Breast epithelium (tissue), 4 donors: ENCODE data around the gene EXO1. TPM values are rescaled to one million over a fixed set of nuclear protein-coding genes. Genes with fewer than 3 reads are reported as not detected.

Source experiments
- DNase-seq, 2 donors: peaks; one replicate each; pipeline ENCODE4 v3.0.0-alpha.2; 2019; ENCODE audit warnings: low spot score in 2 of 2
- H3K27ac ChIP-seq, 2 donors: fragments of 200-600 bp; sonication (generic) in 1 of 2; one replicate each; pipeline ENCODE4 v1.5.1; 2016 to 2019; ENCODE audit warnings: mild to moderate bottlenecking in 1 of 2
- H3K27me3 ChIP-seq, 2 donors: fragments of 200-600 bp; sonication (generic) in 1 of 2; one replicate each; pipeline versions ENCODE4 v1.5.1 to v1.6.0; 2017 to 2019; ENCODE audit warnings: control low read depth in 1 of 2, mild to moderate bottlenecking in 1 of 2
- H3K36me3 ChIP-seq: fragments of 200-600 bp; one replicate; pipeline ENCODE4 v1.5.1; 2019
- H3K4me1 ChIP-seq, 2 donors: fragments of 200-600 bp; sonication (generic); one replicate each; pipeline ENCODE4 v1.5.1; 2016 to 2019; ENCODE audit warnings: control low read depth in 1 of 2
- H3K4me3 ChIP-seq, 3 donors: fragments of 200-600 bp; sonication (generic); 1 replicate in 2 of 3; 2 replicates in 1 of 3; pipeline ENCODE4 v1.5.1; 2016 to 2019; ENCODE audit warnings: mild to moderate bottlenecking in 3 of 3, moderate library complexity in 2 of 3
- H3K9me3 ChIP-seq, 2 donors: fragments of 200-600 bp; sonication (generic) in 1 of 2; one replicate each; pipeline ENCODE4 v1.5.1; 2016 to 2019; ENCODE audit warnings: control low read depth in 1 of 2
- POLR2A ChIP-seq: fragments of 450-650 bp; IDR thresholded peaks from one replicate; pipeline ENCODE4 v1.6.1; 2016; ENCODE audit warnings: antibody characterized with exemption, mild to moderate bottlenecking, moderate library complexity
- POLR2AphosphoS5 ChIP-seq, 3 donors: sonication (generic); formaldehyde crosslinking; IDR thresholded peaks; one replicate each; pipeline ENCODE4 v1.6.1; 2017; ENCODE audit warnings: antibody characterized with exemption in 3 of 3
- intact Hi-C: fragments of 100-400 bp; cut with DNase I; formaldehyde crosslinking; loops from one replicate; pipeline ENCODE4 v1.15.1; 2023; ENCODE audit warnings: low total_unique reads
- total RNA-seq, 3 donors: library from RNA; depleted of rRNA; stranded (reverse); fragments of >200 nt; gene quantifications; one replicate each; pipeline ENCODE4 v1.1.0, GENCODE V29; 2016
- TF ChIP-seq, protein P1 (sequence below), 3 donors: fragments of 450-650 bp; IDR thresholded peaks; one replicate each; pipeline ENCODE4 v1.5.1; 2016 to 2017; ENCODE audit warnings: antibody characterized with exemption in 3 of 3, mild to moderate bottlenecking in 3 of 3, moderate library complexity in 3 of 3

The EXO1 gene
- total RNA-seq, 3 donors from 2014 or later: 0.16 TPM; not detected in 2

DNA sequence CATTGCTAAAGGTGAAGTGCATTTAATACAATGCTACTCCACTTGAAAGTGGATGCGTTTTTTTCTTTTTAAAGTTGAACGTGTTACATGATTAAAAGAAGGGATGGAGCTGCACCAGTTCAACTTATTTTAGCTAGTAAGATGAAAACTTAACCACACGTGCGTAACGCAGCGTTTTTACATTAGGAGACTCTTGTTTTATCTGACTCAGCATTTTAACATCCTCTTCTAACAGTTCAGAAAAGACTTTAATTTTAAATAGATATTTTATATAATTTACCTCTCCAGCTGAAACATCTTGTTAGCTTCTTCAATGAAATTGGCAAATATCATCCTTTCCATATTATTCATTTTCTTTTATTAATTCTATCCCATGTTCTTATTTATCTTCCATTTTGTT lies 33.4 kb downstream of the EXO1 start:
- no peak overlapping the region for H3K27ac ChIP-seq
- H3K4me3 ChIP-seq: no peak overlapping the region
- no peaks in the 10 kb centered on the region for H3K4me1 ChIP-seq
- no peak for DNase-seq
- TF ChIP-seq POLR2AphosphoS5 (IDR thresholded peaks at IDR 0.05): no peak
- TF ChIP-seq, protein P1, sequence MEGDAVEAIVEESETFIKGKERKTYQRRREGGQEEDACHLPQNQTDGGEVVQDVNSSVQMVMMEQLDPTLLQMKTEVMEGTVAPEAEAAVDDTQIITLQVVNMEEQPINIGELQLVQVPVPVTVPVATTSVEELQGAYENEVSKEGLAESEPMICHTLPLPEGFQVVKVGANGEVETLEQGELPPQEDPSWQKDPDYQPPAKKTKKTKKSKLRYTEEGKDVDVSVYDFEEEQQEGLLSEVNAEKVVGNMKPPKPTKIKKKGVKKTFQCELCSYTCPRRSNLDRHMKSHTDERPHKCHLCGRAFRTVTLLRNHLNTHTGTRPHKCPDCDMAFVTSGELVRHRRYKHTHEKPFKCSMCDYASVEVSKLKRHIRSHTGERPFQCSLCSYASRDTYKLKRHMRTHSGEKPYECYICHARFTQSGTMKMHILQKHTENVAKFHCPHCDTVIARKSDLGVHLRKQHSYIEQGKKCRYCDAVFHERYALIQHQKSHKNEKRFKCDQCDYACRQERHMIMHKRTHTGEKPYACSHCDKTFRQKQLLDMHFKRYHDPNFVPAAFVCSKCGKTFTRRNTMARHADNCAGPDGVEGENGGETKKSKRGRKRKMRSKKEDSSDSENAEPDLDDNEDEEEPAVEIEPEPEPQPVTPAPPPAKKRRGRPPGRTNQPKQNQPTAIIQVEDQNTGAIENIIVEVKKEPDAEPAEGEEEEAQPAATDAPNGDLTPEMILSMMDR (IDR thresholded peaks at IDR 0.05): no peak
- TF ChIP-seq POLR2A: no peak
- H3K36me3 ChIP-seq: no peaks in the 10 kb centered on the region
- H3K9me3 ChIP-seq: no peaks in the 10 kb centered on the region
- H3K27me3 ChIP-seq: no peaks in the 10 kb centered on the region
- intact Hi-C loops: no loop called here

DNA sequence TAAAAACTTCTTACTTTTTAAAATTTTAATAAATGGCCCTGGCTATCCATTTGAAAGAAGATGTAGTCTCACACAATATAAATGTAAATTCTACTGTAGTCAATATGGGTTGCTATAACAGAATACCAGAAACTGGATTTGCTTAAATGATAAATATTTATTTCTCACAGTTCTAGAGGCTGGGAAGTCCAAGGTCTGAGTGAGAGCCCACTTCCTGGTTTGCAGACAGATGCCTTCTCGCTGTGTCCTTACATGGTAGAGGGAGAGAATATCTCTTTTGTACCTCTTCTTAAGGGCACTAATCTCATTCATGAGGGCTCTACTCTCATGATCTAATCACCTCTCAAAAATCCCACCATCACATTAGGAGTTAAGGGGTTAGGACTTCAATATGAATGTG lies 35.2 kb downstream of the EXO1 start:
- no peak for DNase-seq

DNA sequence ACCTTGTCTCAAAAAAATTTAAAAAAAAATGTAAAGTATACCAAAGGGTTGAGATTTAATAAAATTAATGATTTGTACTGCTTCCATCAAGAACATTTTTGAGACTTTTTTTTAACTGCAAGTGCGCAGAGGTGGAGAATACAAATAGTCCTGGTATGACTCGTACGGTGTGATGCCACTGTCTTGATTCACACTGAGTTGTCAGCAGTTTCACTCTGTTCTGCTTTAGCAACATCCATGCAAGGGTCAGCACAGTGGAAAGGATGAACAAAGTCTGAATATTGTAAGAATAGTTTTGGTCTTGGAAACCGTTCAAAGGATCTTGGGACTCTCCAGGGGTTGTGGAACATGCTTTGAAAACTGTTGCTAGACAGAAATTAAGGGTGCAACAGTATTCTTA lies 40.2 kb downstream of the EXO1 start:
- Histone ChIP-seq H3K27me3 (no peaks in the 10 kb centered on the region), H3K4me3 (no peak overlapping the region), H3K4me1 (no peaks in the 10 kb centered on the region), H3K27ac (no peak overlapping the region), H3K9me3 (no peaks in the 10 kb centered on the region), H3K36me3 (no peaks in the 10 kb centered on the region)
- no peak for DNase-seq
- intact Hi-C loops: no loop called here
- TF ChIP-seq POLR2AphosphoS5 (IDR thresholded peaks at IDR 0.05) (no peak), POLR2A (no peak)
- TF ChIP-seq, protein P1 (IDR thresholded peaks at IDR 0.05): no peak

More for the DNA sequence above, 35.2 kb downstream of the EXO1 start:
- no peak overlapping the region for H3K4me3 ChIP-seq
- no peaks in the 10 kb centered on the region for H3K4me1 ChIP-seq
- TF ChIP-seq POLR2AphosphoS5 (IDR thresholded peaks at IDR 0.05) (no peak), POLR2A (no peak)
- TF ChIP-seq, protein P1 (IDR thresholded peaks at IDR 0.05): no peak
- intact Hi-C loops: no loop called here
- no peak overlapping the region for H3K27ac ChIP-seq
- no peaks in the 10 kb centered on the region for H3K36me3 ChIP-seq
- no peaks in the 10 kb centered on the region for H3K27me3 ChIP-seq
- H3K9me3 ChIP-seq: no peaks in the 10 kb centered on the region

DNA sequence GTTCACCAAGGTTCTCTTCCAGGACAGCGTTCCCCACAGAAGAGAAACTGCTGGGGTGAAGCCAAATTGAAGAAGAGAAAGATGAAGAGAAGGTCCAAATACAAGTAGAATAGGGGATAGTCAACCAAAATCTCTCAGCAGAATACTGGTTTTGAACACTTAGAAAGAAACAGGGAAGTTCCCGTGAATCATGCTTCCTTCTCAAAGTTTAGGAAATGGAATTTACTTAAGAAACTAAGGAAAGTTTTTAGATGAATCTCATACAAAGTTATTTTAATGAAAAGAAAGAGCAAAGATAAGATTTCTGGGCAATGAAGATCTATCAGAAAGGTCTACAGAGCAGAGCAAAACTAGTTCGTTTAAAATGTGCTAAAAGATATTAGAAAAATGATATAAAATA lies 43.3 kb downstream of the EXO1 start:
- no peak for DNase-seq

DNA sequence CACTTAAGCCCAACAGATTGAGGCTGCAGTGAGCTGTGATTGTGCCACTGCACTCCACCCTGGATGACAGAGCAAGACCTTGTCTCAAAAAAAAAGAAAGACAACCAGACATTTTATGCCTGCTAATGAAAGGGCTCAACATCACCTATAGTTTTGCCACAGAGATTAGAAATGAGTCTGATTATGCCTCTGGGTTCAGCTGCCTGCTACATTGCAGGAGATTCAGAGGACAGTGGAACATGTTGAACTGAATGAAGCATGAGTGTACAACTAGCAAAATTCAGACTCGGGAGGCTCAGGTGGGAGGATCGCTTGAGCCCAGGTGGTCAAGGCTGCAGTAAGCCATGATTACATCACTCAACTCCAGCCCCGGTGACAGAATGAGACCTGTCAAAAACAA lies 46.0 kb downstream of the EXO1 start:
- Histone ChIP-seq H3K4me1 (no peaks in the 10 kb centered on the region), H3K9me3 (no peaks in the 10 kb centered on the region), H3K4me3 (no peak overlapping the region), H3K27ac (no peak overlapping the region), H3K36me3 (no peaks in the 10 kb centered on the region), H3K27me3 (no peaks in the 10 kb centered on the region)
- TF ChIP-seq, protein P1 (IDR thresholded peaks at IDR 0.05): no peak
- TF ChIP-seq POLR2AphosphoS5 (IDR thresholded peaks at IDR 0.05): no peak
- no peak for TF ChIP-seq POLR2A
- DNase-seq: no peak
- intact Hi-C loops: no loop called here

More for the DNA sequence above, 43.3 kb downstream of the EXO1 start:
- Histone ChIP-seq H3K36me3 (no peaks in the 10 kb centered on the region), H3K4me3 (no peak overlapping the region), H3K27me3 (no peaks in the 10 kb centered on the region), H3K9me3 (no peaks in the 10 kb centered on the region), H3K27ac (no peak overlapping the region), H3K4me1 (no peaks in the 10 kb centered on the region)
- TF ChIP-seq POLR2AphosphoS5 (IDR thresholded peaks at IDR 0.05): no peak
- TF ChIP-seq, protein P1 (IDR thresholded peaks at IDR 0.05): no peak
- TF ChIP-seq POLR2A: no peak
- intact Hi-C loops: no loop called here
